22Rv1 (cell line): Measurements from ENCODE around the gene BMAL1.

Experiments
- H3K27ac ChIP-seq: fragments of 450-650 bp; 2 replicates; pipeline ENCODE4 v1.5.1; 2017
- CTCF ChIP-seq: fragments of 450-650 bp; IDR thresholded peaks from 2 replicates; pipeline ENCODE4 v1.5.1; 2017; ENCODE audit warnings: mild to moderate bottlenecking
- ZFX ChIP-seq: fragments of 450-650 bp; IDR thresholded peaks from 2 replicates; pipeline ENCODE4 v1.6.1; 2017; ENCODE audit warnings: antibody characterized with exemption, borderline replicate concordance

BMAL1 gene

GRCh38 chr11:13301522-13301921 lies 23.9 kb downstream of the BMAL1 start:
- TF ChIP-seq ZFX (no peak), CTCF (no peak)
- no peak overlapping the region for H3K27ac ChIP-seq

GRCh38 chr11:13302420-13302958 lies 24.9 kb downstream of the BMAL1 start:
- H3K27ac ChIP-seq, result no peak overlapping the region
- TF ChIP-seq CTCF, result no peak
- no peak for TF ChIP-seq ZFX

GRCh38 chr11:13303668-13304649 lies 26.4 kb downstream of the BMAL1 start:
- no peak for TF ChIP-seq CTCF
- no peak for TF ChIP-seq ZFX
- no peak overlapping the region for H3K27ac ChIP-seq

- TF ChIP-seq ZFX, result no peak
- no peak for TF ChIP-seq CTCF
- no peak overlapping the region for H3K27ac ChIP-seq
These were observed 27.2 kb downstream of the BMAL1 start for GRCh38 chr11:13304655-13305335.

- H3K27ac ChIP-seq, result no peak overlapping the region
- no peak for TF ChIP-seq CTCF
- no peak for TF ChIP-seq ZFX
These were observed 31.1 kb downstream of the BMAL1 start for GRCh38 chr11:13308704-13309103.

GRCh38 chr11:13309156-13309555 lies 31.6 kb downstream of the BMAL1 start:
- TF ChIP-seq ZFX (no peak), CTCF (no peak)
- H3K27ac ChIP-seq, result no peak overlapping the region
